Activated CD4-positive, alpha-beta T cell treated with anti-CD3 and anti-CD28 coated beads for 4 hours (primary cell): ENCODE results near the gene WDFY4.

ENCODE experiments used
- DNase-seq, 2 donors: peaks; one replicate each; pipeline ENCODE4 v3.0.0-alpha.2; 2020

WDFY4 gene

DNA sequence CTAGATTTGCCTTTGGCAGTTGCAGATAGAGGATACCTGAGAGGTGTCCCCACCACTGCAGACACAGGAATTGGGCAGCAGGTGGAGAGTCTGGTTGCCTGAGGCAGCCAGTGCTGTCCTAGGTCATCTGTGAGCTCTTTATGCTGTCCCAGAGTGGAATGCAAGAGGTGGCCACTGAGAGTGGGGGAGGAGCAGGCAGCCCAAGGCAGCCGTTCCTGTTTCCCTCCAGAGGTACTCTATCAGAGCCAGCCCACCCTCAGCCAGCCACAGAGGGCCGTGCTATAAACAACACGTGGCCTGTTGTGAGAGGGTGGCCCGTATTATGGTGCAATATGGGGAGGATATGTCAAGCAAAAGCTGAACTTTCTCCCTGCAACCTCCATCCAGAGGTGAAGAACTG lies 246.5 kb downstream of the WDFY4 start:
- no peak for DNase-seq

DNA sequence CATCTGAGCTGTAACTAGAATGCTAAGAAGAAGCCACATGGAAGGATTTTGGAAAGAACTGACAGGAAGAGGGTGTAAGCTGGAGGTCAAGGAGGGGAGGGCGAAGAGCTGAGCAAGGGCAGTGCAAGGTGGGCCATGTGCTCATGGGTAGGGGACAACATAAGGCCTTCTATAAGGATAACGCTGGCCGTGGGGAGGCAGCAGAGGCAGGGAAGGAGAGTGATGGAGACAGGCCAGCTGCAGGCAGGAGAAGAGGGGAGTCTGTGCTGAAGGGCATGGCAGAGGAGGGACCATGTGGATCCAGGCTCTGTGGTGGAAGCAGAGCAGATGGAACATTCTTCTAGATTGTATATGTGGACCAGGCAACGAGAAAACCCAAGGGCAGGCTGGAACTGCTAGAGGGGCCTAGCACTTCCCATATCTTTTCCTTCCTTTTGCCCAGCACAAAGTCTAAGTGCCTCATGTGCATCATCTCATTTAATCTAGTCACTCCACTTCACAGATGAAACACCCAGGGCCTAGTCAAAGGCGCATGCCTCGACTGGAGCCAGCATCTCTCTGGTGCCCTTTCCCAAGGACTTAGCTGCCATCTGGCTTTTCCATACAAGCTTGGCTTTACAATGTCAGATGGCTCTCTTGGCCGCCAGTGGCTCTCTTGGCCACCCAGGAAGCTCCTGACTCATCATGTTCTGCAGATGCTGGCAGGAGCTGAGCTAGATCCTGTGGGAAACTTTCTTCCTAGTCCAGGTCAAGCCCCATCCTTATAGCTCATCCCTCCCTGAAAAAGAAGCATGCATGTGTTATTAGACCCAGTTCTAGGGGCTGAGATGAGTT lies 248.4 kb downstream of the WDFY4 start:
- no peak for DNase-seq

DNA sequence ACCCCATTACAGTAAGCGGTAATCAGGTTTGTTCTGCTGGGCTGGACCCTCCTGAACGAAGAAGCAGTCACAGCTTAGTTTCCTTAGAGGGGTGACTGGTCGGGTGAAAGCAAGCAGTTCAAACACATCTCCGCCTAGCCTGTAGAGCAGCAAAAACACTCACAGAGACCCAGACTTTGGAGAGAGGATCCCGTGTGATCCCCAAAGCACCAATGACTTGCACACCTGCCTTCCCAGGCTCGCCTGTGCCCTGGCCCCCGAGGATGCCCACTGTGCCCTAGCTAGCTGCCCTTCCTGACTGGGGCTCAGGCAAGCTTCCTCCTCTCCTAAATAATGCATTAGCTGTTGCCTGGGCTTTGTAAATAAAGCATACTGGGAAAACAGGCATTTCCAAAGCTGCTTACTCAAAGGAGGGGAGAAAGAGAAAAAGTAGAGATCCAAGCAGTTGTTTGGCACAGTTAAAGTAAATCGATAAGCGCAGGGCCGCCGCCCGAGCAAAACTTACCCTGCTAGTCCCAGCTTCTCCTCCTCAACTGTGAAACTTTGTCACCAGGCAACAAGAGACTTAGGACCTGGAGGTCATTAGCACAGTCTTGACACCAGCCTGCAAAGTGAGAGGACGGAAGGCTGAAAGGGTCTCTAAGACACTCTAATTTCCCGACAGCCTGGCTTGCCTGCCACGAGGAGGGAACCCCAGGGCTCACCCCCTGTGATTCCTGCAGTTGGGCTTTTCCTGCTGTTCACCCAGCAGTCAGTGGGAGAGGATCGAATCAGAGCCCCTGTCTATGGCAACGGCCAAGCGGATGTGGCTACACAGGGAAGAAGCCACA lies 250.2 kb downstream of the WDFY4 start:
- DNase-seq: no peak

DNA sequence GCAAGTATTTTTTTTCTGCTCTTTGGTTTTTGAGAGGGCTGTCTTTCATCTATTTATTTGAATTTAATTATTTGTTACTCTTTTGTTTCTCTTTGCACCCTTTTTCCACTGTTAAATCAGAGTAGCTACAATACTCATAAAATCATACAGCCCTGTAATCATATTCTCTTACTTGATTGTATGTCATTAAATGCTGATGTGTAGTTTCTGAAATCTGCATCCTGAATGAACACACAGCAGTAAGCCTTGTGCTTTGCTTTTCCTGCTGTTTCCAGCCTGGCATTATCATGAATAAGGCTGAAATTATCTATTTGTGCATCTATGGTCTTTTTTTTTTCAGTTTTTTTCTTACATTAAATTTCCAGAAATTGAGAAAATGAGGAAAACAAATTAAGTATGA lies 250.9 kb downstream of the WDFY4 start:
- DNase-seq: no peak

DNA sequence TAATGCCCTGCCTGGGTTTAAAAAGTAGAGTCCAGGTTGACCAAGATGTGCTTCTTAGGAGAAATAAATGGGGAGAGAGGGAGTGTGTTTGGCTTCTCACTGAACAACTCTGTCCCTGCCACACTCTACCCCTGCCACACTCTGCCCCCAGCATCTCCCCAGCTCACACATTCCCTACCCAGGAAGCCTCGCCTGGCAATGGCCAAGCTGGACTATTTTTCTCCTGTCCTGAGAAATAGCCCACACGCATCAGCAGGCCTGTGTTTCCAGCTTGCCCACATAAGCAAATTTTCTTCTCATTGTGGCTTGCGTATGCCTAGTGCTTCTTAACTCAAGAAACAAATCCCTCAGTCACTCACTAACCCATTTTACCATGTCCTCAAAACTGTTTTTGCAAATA lies 253.1 kb downstream of the WDFY4 start:
- DNase-seq: no peak

DNA sequence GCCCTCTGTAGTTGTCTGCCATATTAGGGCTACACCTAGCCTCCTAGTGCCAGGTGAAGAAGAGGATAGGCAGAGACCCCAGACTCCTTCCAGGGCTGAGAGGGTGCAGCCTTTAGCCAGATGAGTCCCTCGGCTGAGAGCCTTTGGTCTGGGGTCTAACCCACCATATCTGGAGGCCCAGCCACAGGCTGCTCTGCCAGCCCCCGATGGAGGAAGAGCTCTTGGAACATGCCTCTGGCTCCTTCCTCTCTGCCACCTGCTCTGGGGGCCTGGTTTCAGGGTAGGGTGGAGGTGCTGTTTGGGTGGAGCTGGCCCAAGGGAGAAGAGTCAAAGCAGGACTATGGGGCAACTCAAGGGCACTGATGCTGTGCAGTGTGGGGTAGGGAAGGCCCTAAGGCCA lies 253.6 kb downstream of the WDFY4 start:
- DNase-seq: no peak

DNA sequence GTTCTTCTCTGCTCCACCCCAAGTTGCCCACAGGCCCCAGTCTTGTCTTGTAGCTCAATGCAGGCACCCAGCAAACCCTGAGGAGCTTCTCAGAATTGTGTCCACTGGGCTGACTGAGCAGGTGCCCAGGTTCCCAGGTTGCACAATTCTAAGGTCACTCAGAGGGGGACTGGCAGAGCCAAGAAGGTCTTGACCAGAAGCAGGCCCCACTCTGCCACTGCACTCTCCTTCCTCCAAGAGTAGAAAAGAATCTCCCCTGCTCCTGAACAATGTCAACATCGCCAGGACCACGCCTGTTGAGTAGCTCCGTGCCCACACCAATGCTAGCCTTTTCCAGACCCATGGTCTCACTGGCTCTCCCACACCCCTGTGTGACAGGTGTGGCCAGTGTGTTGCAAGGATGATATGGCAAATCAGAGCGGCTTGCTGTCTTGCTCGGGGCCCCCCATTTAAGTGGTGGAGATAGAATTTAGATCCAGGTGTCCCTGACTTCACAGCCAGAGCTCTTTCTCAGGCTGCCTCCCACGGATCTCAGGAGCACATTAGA lies 254.4 kb downstream of the WDFY4 start:
- DNase-seq: no peak

DNA sequence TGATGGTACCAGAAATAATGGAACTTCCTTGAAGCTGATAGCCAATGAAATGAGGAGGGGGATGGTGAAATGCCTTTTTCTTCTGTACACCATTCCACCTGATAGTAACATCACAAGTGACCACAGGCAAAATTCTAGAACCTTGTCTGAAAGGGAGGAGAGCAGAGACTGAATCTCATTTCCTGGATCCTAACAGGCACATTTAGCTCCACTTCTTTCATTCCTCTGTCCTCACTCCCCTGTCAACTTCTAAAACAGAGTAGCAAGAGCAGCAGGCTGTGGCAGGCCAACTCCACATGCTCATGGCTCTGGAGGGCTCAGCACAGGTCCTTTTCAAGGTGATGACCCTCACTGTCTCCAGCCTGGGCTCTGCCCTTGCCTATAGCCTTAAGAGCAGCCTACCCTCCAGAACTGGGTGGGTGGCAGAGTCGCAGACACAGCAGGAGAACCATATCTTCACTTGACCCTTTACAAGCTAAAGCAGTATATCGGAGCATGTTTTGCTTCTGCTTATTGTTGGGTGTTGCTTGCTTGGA lies 255.2 kb downstream of the WDFY4 start, which contains the start of gene LRRC18:
Gene LRRC18, minus strand, starts transcription at position 51 of the 536 bp plus-strand sequence. CDS start 25,685 bp downstream, outside the sequence.
- no peak for DNase-seq

DNA sequence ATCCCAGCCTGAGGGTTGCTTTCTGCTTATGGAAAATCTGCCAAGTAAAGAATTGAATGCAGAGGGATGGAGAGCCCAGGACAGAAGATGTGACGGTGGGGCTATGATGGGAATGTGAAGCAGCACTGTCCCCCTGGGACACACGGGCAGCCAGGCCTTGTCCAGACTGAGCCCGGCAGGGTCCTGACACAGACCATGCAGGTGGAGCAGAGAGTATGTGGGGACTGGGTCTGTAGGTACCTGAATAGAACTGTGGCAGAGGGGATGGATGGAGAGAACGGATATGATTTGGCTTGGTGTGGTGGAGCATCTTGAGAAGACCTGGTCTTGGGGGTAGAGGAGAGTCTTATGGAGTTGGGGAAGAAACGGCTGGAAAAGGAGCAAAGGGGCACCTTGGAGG lies 255.7 kb downstream of the WDFY4 start:
- no peak for DNase-seq

DNA sequence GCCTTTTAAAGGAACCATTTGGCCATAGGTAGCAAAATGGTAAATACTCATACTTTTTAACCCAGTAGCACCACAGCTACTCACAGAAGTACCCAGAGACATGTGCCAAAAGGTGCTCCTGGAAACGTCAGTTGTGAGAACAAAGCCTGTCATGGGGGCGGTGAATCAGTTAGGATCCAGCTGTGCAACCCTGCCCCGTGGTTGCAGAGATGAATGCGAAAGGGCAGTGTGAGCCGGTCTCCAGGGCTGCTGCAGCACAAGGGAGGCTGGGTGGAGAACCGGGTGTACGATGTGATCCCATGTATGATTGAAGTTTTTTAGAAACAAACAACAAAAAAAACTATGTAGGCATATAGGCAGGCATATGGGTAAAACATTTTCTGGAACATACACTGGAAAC lies 256.3 kb downstream of the WDFY4 start:
- no peak for DNase-seq

DNA sequence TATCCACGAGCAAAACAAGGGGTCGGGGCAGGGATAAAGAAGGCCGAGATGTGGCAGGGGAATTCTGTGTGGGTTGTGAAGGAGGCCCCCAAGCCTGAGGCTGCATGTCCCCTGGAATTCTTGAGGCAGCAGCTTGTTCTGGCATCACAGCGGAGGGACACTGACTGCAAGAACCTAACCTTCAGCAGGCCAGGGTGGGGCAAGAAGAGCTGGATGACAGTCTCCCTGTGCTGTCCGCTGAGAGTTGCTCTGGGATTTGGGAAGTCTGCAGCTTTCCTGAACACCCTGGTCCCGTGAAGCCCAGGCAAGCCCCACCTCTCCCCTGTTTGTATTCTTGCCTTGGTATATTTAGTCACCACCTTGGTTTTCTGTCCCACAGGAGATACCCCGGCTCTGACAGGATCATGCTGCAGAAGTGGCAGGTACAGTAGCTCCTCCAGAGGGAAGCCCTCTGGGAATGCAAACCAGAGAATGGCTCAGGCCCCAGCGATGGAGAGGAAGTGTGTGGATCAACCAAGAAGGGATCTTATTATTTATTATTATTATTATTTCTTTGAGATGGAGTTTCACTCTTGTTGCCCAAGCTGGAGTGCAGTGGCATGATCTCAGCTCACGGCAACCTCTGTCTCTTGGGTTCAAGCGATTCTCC lies 256.9 kb downstream of the WDFY4 start:
- no peak for DNase-seq

DNA sequence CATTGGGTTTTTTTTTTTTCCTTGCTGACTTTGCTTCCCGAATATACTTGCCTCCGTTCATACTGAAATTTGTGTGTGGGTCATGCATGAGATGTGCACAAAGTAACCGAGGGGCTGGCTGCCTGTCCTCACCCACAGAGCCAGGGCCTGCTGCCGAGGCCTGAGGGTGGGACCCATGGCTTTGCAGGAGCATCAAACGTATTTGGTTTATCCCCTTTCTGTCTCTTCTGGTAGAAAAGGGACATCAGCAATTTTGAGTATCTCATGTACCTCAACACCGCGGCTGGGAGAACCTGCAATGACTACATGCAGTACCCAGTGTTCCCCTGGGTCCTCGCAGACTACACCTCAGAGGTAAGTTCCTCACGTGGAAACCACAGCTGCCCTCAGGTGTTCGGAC lies 258.4 kb downstream of the WDFY4 start:
- no peak for DNase-seq

DNA sequence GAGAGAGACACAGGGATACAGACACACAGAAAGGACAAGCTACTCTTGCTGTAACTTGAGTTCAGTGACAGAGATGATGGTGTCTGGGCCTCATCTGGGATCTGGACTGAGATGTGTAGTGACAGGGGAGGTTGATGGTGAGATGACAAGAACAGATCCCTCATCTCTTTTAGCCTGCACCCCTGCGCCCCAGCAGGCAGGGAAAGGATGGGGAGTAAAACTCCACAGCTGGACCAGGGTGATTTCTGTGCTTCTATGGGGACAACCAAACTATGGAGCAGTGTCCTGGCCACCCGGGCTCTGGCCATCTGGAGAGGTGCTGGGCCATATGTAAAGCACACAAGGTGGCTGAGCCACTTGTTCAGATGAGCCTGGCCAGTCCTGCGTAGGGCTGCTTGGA lies 259.5 kb downstream of the WDFY4 start:
- no peak for DNase-seq

DNA sequence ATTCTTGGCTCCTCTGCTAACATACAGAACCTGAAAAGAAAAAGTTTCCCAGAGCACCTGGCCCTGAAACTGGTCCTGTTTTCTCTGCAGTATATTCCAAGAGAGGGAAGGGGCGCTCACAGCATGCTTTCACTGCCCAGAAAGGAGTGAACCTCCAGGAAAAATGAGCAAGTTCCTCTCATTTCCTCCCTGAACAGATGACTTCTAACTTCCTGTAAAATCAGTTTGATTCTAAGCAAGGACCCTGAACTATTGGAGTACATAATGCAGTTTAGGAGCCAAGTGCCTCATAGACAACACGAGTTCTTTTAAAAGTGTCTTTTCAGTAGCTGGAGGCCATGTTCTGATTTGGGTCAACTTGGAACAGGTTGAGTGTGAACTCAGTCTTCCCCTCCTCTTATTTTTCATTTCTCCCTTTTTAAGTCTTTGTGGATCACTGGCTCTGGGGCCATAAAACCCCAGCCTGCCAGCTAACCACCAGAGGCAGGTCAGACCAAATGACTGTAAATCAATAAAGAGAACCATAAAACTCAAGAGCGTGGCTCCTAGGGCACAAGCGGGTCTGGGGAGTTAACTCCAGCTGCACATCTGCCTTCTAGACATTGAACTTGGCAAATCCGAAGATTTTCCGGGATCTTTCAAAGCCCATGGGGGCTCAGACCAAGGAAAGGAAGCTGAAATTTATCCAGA lies 260.9 kb downstream of the WDFY4 start:
- no peak for DNase-seq

DNA sequence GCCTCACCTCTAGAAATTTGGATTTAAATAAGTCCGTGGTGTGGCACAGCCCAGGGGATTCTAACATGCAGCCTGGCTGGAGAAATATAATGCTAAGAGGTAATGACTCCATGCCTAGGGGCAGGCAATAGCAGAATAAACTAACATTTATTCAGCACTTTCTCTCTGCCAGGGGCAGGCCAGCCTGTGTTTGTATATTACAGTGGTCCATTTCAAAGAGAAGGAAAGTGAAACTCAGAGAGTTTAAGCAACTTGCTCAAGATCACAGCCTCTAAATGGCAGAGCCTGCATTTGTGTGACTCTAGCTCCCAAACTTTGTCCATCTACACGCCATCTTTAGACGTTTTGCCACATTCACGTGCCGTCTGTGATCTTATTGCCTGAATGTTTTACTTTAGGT lies 261.7 kb downstream of the WDFY4 start:
- DNase-seq: no peak

DNA sequence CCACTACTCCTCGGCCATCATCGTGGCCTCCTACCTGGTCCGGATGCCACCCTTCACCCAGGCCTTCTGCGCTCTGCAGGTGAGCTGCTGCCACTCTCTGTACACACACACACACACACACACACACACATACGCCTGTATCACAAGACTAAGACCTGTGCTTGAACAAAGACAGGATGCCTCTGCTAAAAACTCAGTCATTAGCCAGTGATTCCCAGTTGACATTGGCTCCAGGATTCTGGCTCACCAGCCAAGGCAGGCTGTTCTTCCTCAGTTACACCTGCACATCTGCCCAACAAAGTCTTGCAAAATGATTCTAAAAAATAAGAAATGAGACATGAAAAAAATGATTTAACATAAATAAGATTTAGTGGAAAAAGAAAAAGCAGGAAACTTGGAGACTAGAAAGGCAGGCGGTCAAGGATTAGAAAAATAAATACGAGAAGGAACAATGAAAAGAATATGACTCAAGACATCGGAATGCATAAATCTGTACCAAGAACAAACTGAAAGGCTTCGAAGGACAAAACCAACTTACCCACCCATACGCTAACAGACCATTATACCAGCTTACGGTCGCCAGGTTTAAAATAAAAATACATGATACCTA lies 262.3 kb downstream of the WDFY4 start:
- DNase-seq: no peak

DNA sequence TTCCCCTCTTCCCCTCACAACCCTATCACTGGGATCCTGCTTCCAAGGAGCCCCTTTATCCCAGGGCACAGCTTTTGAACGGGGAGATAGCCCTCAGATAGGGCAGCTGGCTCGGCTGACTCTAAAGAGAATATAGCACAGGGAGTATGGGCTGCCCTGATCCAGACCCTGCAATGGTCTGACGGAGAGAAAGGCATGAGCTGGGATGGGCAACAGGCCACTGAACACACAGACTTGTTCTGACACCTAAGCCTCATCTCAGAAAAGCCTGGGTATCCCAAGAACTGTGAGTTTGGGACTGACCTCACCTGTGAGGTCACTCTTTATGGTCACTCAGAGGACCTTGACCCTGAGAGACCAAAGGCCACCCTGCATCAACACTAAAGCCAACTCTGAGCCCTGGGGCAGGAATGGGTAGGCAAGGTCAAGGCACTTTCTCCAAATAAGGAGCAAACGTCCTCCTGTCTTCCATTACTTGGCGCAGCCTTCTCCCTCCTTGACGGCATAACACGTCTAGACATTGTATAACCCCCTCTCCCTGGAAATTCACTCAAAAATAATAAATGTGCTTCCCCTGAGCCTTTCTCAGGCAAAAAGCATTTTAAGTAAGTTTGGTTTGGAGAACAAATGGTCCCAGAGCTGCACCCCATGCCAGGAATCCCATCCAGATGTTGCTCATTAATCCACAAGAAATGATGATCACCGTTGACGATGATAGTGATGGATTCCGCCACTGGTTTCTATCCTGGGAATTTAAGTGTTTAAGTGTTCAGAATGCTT lies 263.2 kb downstream of the WDFY4 start:
- no peak for DNase-seq

DNA sequence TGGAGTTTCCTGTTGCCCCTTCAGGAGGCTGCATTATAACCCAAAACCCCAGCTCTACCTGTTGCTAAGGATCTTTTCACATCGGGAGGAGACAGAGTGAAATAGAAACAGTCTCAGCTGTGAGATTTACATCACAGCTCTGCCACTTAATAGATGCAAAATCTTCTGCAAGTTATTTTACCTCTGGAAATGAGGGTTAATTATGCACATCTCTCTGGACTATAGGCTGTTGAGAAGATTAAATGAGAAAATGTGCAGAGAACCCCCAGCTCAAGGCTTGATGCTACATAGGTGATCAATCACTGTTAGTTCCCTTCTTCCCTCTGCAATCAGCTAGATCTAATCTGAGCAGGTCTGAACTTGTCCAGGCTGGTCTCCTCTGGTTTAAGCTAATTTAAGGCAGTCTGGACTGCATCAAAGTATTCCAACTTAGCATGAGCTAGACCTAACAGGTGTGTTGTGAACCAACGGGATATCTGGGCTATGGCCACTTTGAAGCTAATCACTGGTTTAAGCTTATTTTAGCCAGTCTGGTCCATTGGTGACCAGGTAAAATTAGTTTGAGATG lies 263.9 kb downstream of the WDFY4 start:
- no peak for DNase-seq

DNA sequence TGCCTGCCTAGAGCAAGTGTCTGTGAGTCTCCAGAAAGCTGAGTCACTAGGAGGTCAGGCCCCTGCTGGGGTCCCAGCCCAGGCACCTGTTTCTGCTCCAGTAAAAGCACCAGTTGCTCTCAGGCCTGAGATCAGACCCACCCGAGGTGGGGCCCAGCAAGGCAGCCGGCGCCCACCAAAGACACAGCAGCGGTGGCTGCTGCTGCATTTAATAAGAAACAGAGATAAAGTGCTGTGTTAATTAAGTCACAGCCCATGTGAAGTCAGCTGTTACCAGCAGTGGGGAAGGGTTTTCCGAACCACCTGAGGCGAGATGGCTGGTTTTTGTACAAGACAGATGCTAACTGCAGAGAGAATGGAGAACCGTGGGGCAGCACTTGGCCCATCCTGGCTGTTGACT lies 267.0 kb downstream of the WDFY4 start:
- DNase-seq: no peak

DNA sequence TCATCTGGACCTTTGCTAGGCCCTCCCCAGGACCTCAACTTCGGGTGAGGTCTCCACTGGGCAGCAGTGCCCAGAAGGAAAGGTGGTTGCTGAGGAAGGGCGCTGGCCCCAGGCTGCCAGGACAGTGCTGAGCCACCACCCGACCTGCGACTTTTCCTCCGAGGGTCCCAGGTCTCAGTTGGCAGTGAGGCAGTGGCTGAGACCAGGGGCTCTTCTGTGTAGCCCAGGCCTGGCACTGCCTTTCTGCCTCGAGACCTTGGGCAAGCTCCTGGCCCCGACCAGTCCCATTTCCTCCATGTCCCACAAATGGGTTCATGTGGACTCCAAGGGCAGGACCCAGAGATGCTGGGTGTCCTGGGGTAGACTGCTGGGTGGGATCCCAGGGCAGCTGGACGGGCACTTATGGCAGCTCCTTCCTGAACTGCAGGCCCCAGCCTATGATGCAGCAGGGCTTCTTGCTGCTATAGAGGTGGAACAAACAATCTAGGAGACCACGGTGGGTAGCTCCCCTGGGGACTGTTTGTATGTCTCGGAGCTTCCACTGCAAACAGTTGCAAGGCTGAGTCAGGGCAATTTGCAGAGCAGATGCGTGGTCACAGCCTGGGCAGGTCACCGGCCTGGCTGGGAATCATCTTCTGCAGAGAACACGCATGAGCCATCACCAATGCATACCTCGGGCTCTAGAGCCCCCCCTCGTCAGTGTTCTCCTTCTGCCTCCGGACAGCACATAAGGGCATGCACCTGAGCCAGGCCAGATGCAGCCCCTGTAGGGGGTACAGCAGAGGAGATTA lies 272.9 kb downstream of the WDFY4 start:
- no peak for DNase-seq
